Uterus (tissue), 2 donors: ENCODE measurements around the gene BBX.

Source experiments
- POLR2A ChIP-seq, 2 donors: fragments of 450-650 bp; IDR thresholded peaks; one replicate each; pipeline ENCODE4 v1.6.1; 2016; ENCODE audit warnings: antibody characterized with exemption in 2 of 2, mild to moderate bottlenecking in 1 of 2, moderate library complexity in 1 of 2
- TF ChIP-seq, protein P1 (sequence below), 4 experiments: fragments of 200-600 bp in 2 of 4; fragments of 450-650 bp in 2 of 4; sonication (generic) in 2 of 4; IDR thresholded peaks; one replicate each; pipeline ENCODE4 v1.5.1; 2016 to 2019; ENCODE audit warnings: antibody characterized with exemption in 4 of 4, mild to moderate bottlenecking in 2 of 4, moderate library complexity in 1 of 4

GRCh38 chr3:107800710-107801109 lies 277.9 kb downstream of the BBX start:
- TF ChIP-seq POLR2A (IDR thresholded peaks at IDR 0.05): no peak
- TF ChIP-seq, protein P1, sequence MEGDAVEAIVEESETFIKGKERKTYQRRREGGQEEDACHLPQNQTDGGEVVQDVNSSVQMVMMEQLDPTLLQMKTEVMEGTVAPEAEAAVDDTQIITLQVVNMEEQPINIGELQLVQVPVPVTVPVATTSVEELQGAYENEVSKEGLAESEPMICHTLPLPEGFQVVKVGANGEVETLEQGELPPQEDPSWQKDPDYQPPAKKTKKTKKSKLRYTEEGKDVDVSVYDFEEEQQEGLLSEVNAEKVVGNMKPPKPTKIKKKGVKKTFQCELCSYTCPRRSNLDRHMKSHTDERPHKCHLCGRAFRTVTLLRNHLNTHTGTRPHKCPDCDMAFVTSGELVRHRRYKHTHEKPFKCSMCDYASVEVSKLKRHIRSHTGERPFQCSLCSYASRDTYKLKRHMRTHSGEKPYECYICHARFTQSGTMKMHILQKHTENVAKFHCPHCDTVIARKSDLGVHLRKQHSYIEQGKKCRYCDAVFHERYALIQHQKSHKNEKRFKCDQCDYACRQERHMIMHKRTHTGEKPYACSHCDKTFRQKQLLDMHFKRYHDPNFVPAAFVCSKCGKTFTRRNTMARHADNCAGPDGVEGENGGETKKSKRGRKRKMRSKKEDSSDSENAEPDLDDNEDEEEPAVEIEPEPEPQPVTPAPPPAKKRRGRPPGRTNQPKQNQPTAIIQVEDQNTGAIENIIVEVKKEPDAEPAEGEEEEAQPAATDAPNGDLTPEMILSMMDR (IDR thresholded peaks at IDR 0.05): no peak
